GM10266 (cell line): ENCODE data around the gene TENM4.

Experiments used
- DNase-seq: peaks from one replicate; pipeline ENCODE4 v3.0.0; 2012; ENCODE audit errors: extremely low spot score
- CTCF ChIP-seq: IDR thresholded peaks from 2 replicates; pipeline ENCODE4 v1.5.1; 2012; ENCODE audit warnings: mild to moderate bottlenecking, low read depth; ENCODE audit not compliant: control insufficient read depth, insufficient read depth; ENCODE audit errors: missing control alignments

TENM4 gene

GRCh38 chr11:79400717-79401330 is 40.0 kb downstream of the TENM4 start:
- peak; percentile 39 for DNase-seq
- TF ChIP-seq CTCF, result peak; percentile 66

GRCh38 chr11:79400206-79400605 is 40.6 kb downstream of the TENM4 start:
- no peak for DNase-seq
- no peak for TF ChIP-seq CTCF

GRCh38 chr11:79397252-79397651 is 43.6 kb downstream of the TENM4 start:
- TF ChIP-seq CTCF, result no peak
- DNase-seq, result no peak

GRCh38 chr11:79396674-79397073 is 44.2 kb downstream of the TENM4 start:
- no peak for TF ChIP-seq CTCF

GRCh38 chr11:79396001-79396400 is 44.8 kb downstream of the TENM4 start:
- no peak for TF ChIP-seq CTCF
- no peak for DNase-seq

More at GRCh38 chr11:79396674-79397073, 44.2 kb downstream of the TENM4 start:
- DNase-seq, result no peak

- no peak for DNase-seq
- TF ChIP-seq CTCF, result no peak
Measured at GRCh38 chr11:79393362-79394043, 47.3 kb downstream of the TENM4 start.

GRCh38 chr11:79392161-79392560 is 48.7 kb downstream of the TENM4 start:
- DNase-seq, result no peak
- no peak for TF ChIP-seq CTCF
